GM18502 (cell line): ENCODE data around the gene IZUMO4.
"Not testable (repeated sequence)": the region's sequence is repeated elsewhere in the genome, so short reads cannot be mapped to it uniquely, and the experiment has no call there.

ENCODE experiments used
- ATAC-seq: cut with Tn5 transposase; IDR thresholded peaks from one replicate; pipeline ENCODE4 v1.9.1; 2021; ENCODE audit warnings: mild to moderate bottlenecking; ENCODE audit not compliant: unreplicated experiment, poor library complexity

The IZUMO4 gene

DNA sequence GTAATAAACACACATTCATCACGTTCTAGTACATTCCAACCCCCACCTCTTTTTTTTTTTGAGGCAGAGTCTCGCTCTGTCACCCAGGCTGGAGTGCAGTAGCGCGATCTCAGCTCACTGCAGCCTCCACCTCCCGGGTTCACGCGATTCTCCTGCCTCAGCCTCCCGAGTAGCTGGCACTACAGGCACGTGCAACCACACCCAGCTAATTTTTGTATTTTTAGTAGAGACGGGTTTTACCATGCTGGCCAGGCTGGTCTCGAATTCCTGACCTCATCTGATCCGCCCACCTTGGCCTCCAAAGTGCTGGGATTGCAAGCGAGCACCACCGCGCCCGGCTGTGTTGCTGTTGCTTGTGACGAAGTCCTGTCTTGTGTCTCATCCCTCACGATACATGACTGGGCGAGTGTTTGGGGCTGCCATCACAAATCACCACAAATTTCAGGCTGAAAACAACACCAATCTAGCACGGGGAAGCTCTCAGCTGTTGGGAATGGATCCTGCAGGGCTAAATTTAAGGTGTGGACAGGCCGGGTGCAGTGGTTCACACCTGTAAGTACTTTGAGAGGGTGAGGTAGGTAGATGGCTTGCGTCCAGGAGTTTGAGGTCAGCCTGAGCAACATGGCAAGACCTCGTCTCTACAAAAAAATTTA, 16.3 kb upstream of the IZUMO4 start:
- no peak for ATAC-seq

DNA sequence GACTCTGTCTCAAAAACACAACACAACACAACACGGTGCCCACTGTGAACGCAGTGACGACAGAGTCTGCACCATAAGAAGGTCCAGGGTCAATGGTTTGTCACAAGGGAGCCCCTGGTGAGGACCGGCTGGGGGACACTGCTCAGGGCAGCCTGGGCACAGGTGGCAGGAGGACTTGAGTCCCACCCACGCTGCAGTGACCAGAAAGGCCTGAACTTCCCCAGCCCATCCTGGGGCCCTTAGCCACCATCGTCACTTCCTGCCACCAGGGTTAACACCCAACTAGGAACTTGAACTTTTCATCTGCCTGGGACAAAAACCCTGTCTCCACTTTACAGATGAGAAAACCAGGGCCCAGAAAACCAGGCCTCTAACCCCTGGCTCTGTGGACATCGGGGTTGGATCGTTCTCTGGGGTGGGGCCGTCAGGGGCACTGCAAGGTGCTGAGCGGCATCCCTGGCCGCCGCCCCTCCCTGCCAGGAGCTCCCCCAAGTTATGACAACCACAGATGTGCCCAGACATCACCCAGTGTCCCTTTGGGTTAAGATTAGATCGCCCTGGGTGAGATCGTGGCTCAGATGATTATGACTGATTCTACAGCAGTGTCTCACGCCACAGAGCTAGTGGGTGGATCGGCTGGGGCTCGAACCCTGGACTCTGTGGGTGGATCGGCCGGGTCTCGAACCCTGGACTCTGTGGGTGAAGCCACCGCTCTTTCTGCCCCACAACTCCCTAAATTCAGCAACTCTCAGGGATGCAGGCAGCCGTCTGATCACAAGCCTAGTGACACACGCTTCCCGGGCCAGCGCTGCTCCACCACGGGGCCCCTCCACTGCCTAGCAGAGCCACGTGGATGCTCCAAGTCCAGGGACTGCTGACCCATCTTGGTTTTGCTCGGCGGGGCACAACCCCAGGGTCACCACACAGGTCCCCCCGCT, 14.6 kb upstream of the IZUMO4 start:
- no peak for ATAC-seq

DNA sequence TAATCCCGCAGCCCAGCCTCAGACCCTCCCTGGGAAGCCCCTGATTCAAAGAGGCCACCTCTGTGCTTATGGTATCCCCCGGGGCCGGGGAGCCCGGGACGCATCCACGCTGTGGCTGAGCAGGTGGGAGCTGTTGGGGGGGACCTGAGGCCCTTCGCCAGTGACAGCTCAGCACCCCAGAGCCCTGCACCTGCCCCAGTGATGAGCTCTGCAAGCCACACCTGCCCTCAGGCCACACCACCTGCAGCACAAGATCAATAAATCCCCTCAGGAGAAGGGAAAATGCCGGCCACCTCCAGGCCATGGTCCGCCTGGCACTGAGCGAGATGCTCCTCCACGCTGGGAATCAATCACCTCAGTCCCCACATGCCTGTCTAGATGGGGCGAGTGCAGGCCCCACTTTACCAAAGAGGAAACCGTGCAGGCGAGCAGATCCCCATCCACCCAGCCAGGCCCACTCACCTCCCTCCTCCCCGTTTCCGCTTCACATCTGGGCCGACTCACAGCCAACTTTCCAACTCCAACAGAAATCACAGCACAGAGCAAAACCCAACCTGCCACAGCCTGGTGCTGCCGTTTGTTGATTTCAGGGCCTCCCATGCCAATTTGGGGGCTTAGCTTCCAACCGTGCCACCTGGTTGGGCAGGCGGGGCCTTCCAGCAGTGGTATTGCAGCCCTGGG, 13.4 kb upstream of the IZUMO4 start:
- ATAC-seq, result no peak

DNA sequence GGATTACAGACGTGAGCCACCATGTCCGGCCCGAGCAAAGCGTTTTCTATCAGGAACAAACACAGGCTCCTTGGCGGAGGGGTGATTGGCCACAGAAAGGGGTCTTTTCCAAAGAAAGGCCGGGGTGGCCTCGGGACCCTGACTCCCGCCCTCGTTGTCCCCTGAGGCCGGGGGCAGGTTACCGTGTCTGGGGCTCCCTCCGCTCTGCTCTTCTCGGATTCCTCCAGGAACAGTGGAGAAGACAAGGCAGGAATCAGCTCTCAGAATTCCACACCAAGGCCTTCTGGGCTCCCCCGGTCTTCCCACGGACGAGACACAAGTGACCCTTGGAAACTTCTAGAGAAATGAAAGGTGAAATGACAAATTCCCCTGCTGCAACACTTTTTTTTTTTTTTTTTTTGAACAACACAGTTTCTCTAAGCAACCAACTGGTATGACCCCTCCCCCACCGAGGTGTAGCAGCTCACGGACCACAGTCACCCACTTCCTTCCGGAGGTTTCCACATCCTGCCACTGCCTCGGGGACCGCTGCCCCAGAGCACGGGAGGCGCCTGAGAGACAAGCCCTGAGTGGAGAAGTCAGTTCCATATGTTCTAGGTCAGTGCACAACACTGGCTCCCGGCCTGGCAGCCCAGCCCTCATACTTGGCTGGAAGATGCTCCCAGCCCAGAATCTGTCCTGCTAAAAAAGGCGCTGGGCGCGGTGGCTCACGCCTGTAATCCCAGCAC, 11.6 kb upstream of the IZUMO4 start:
- peak; percentile 40 for ATAC-seq

DNA sequence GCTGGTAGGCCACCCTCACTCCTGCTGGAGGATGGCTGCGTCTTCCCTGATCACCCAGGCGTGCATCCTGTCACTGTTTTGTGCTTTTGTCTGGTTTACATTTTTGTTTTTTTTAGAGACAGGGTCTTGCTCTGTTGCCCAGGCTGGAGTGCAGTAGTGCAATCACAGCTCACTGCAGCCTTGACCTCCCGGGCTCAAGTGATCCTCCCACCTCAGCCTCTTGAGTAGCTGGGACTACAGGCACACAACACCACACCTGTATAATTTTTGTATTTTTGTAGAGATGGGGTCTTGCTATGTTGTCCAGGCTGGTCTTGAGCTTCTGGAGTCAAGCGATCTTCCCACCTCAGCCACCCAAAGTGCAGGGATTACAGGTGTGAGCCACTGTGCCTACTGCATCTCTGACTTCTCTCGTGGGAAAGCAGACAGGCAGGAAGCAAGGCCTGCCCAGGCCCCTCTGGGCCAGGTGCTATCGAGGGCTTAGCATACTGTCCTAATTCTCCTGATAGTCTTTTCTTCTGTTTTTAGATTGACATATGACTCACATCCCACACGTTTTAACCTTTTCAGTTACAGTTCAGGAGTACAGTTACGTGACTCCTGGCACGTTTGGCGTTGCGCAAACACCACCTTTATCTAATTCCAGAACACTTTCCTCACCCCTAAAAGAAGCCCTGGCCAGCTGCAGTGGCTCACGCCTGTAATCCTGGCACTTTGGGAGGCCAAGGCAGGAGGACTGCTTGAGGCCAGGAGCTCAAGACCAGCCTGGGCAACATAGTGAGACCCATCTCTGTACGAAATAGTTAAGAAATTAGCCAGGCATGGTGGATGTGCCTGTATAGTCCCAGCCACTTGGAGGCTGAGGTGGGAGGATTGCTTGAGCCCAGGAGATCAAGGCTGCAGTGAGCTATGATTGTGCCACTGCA, 9.8 kb upstream of the IZUMO4 start:
- ATAC-seq, result not testable (repeated sequence)

DNA sequence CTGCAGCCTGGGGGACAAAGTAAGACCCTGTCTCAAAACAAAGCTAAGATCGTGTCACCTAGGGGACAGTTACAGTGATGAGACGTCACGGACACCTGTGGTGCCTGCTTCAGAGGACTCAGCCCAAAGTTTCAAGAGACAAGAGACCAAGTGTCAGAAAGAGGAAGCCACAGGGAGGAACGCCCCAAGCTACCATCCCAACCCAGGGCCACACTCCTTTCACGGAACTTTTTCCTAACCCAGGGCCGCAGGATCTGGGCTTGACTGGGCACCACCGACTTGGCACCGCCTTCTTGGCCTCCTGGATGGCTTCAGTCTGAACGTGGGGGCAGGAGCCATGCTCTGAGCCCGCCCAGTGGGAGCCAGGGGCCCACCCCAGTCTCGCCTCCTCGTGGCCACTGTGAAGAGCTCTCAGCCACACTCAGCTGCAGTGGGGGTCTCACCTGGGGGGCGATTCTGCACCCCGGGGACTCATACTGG, 9.1 kb upstream of the IZUMO4 start:
- no peak for ATAC-seq

DNA sequence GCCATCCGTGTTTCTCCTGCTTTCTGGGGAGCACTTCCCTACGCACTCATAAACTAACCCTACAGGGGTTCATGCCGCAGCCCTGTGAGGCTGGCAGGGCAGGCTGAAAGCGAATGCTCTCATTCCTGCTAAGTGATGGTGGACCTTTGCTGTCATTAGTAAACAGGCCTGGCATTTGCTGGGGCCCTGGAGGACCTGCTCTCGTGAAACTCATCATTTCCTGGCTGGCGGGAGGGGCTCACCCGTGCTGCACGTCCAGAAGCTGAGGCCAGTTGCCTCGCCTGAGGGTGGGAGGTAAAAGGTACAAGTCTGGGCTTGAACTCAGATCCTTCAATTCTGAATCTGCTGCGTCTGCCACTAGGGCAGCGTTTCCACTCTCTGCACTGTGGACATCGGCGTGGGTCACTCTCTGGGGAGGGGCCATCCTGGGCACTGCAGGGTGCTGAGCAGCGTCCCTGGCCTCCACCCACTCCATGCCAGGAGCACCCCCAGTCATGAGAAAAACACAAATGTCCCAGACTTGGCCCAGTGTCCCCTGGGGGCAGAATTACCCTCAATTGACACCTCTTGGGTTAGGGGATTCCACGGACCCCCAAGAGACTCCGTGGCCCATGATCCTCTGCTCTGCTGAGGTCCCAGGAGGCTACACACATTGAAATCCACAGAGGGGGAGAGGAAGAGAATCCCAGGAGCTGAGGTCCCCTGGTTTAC, 7.6 kb upstream of the IZUMO4 start:
- ATAC-seq, result no peak

DNA sequence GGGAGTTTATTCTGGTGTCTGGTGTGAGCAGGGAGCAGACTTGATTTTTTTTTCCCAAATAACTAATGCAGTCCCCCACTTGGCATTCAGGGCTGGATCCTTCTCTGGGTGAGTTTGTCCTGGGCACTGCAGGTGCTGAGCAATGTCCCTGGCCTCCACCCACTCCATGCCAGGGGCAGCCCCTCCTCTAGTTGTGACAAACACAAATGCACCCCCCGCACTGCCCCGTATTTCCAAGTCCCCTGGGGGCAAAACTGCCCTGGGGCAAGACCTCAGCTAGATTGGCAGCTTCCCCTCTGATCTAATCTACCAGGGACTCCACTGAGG, 7.0 kb upstream of the IZUMO4 start:
- ATAC-seq, result no peak

DNA sequence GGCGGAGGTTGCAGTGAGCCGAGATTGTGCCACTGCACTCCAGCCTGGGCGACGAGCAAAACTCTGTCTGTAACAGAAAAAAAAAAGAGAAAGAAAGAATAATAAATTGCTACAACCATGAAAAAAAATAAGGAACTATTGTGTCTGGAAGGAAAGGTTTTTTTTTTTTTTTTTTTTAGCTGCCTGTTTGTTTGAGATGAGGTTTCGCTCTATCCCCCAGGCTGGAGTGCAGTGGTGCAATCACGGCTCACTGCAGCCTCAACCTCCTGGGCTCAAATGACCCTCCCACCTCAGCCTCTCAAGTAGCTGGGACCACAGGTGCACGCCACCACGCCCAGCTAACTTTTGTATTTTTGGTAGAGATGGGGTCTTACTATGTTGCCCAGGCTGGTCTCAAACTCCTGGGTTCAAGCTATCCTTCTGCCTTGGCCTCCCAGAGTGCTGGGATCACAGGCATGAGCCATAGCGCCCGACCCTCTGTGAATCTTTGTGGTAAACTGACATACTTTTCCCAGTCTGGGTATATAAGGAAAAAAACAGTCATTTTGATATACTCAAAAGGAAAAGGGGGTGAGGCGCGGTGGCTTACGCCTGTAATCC, 4.7 kb upstream of the IZUMO4 start:
- not testable (repeated sequence) for ATAC-seq

DNA sequence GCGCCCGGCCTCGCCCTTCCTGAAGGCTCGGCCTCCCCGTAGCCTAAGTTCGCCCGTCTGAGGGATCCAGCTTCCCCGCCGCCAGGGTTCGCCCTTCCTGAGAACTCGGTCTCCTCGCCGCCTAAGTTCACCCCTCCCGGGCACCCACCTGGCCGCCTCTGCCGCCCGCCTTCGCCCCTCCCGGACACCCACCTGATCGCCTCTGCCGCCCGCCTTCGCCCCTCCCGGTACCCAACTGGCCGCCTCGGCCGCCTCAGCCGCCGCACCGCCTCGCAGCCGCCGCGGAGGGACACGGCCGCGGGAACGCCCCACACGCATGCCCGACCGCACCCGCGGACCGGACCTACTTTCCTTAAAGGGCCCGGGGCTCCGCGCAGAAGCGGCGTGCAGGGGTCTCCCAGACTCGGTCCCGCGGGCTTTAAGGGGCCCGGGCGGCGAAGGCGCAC, 658 bp upstream of the IZUMO4 start, which contains the start of gene MOB3A:
TSS of gene MOB3A (minus strand) at position 293 of the 446 bp plus-strand sequence. CDS start 17,766 bp downstream, outside the sequence.
- peak; percentile 42 for ATAC-seq

DNA sequence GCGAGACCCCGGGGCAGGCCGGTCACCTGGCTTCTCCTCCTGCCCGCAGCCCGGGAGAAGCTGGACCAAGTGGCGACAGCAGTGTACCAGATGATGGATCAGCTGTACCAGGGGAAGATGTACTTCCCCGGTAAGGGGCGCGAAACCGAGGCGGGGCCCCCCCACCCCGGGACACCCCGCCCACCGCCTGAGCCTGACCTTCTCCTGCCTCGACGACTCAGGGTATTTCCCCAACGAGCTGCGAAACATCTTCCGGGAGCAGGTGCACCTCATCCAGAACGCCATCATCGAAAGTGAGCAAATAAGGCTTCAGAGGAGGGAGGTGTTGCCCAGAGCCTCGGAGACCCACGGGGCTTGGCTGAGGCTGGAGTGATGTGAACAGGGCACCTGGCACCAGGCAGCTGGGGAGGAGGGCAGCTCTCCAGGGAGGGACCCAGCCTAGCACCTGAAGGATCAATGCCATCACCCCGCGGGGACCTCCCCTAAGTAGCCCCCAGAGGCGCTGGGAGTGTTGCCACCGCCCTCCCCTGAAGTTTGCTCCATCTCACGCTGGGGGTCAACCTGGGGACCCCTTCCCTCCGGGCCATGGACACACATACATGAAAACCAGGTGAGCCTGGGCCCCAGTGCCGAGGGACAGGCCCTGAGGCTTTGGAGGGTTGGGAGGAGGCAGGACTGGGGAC, 629 bp downstream of the IZUMO4 start:
- peak; percentile 2 for ATAC-seq

DNA sequence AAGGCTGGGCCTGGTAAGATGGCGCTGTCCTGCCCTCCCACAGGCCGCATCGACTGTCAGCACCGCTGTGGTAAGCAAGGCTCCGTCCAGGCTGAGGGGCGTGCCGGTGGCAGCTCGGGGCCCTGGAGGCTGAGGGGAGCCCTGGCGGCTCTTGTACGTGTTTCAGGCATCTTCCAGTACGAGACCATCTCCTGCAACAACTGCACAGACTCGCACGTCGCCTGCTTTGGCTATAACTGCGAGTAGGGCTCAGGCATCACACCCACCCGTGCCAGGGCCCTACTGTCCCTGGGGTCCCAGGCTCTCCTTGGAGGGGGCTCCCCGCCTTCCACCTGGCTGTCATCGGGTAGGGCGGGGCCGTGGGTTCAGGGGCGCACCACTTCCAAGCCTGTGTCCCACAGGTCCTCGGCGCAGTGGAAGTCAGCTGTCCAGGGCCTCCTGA, 1.2 kb downstream of the IZUMO4 start:
- ATAC-seq, result no peak

DNA sequence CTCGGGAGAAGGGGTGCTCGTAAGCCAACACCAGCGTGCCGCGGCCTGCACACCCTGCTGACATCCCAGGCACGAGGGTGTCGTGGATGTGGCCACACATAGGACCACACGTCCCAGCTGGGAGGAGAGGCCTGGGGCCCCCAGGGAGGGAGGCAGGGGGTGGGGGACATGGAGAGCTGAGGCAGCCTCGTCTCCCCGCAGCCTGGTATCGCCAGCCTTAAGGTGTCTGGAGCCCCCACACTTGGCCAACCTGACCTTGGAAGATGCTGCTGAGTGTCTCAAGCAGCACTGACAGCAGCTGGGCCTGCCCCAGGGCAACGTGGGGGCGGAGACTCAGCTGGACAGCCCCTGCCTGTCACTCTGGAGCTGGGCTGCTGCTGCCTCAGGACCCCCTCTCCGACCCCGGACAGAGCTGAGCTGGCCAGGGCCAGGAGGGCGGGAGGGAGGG, 2.4 kb downstream of the IZUMO4 start:
- no peak for ATAC-seq

DNA sequence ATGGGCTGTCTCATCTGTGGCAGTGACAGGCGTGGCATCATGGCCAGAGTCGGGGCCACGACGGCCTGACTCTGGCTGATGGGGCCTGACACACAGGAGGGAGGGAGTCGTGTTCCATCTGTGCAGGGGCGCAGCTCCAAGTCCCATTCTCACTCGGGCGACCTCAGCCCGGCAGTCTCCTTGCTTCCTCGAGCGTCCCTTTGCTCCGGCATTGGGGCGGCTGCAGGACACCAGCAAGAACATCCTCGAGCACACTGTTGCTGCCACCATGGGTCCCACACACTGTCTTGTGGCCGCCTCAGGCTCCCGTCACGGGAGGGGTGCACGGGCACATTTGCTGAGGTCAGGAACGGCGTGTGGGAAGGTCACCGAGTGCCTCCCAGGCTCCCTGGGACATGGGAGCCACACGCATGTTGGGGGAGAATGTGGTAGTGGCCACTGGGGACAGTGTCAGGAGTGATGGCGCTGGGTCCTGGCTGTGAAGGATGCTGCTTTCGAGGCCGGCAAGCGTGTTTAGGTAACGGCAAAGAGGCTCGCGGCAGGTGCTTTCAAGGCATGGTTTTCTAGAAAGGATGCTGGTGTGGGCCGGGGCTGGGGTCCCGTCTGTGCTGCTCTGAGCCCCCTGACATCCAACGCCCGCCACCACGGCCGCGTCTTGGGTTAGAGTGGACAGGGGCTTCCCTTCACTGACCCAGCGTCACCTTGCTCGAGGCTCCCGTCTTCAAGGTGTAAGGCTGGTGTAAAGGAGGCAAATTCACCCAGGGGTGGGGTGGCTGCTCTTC, 3.4 kb downstream of the IZUMO4 start:
- no peak for ATAC-seq

DNA sequence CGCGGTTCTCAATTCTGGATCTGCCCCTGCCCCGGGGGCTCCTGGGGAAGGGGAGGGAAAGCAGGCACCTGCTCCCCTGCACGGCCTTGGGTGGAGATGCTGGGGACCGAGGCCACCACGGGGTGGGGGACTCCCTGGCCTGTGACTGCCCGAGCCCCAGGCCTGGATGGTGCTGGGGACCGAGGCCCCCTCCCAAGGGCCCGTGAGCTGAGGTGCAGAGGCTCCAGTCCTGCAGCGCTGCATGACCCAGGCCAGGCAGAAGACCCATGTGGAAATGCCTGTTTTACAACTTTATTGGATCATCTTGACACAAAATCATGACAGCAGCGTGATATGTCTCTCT, 4.0 kb downstream of the IZUMO4 start:
- ATAC-seq, result no peak

DNA sequence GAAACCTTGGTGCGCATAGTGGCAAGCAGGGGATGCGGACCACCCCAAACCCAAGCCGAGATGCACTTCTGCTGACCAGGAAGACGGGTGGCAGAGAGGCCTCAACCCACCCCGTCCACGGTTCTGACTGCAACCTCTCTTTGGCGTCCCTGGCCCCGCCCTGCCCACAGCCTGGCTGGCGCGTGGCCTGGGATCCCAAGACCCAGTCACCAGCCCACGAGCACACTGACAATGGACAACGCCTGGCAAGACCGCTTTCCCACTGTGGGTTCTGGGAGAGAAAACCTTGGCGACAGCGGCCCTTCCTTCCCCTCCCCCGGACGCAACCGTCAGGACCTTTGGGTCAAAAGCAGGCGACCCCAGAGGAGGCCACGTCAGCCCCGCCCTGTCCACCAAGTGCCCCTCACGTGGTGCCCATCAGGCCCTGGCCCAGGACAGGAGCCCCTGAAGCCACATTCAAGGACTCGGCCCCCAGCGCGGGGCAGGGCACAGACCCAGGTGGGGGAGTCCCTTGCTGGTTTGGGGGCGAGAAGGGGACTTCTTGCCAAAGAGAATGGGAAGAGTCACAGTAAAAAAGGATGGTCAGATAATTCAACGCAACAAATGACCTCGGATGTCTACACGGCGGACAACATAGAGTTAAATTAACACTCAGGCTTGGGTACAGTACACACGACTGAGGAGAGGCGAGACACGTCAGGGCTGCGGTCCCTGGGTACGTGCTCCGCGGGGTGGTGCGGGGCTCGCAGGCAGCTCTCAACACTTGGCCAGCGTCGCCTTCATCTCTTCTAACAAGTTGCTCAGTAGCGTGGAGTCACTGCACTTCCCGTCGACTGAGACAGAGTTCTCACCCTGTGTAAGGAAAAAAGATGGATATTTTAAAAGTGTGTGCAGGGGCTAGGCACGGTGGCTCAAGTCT, 5.0 kb downstream of the IZUMO4 start:
- ATAC-seq, result no peak
